Activated CD4-positive, alpha-beta memory T cell treated with anti-CD3 and anti-CD28 coated beads, Interleukin-2, amount 10 ng/mL, durations not matched to agents 7 days and 5 days (primary cell): ENCODE measurements around the gene IDH3G. TPM values are rescaled to one million over a fixed set of nuclear protein-coding genes. Genes with fewer than 3 reads are reported as not detected.
"Not testable (repeated sequence)": the region's sequence is repeated elsewhere in the genome, so short reads cannot be mapped to it uniquely, and the experiment has no call there.

Experiments used
- CTCF ChIA-PET: fragments of 350-600 bp; sonication (Branson Sonifier 250); formaldehyde crosslinking; loops from one replicate; lab custom pipeline; 2021; ENCODE audit warnings: antibody characterized with exemption, inconsistent platforms; lab: Charles Lee
- POLR2A ChIA-PET: fragments of 350-600 bp; sonication (Branson Sonifier 250); formaldehyde crosslinking; loops from one replicate; lab custom pipeline; 2021; ENCODE audit warnings: antibody characterized with exemption; lab: Charles Lee
- DNase-seq: peaks from one replicate; pipeline ENCODE4 v3.0.0-alpha.2; 2020
- H3K27ac Mint-ChIP-seq: one replicate; pipeline ENCODE4 v1.8.0; 2021; ENCODE audit warnings: mild to moderate bottlenecking, mixed read lengths
- H3K27me3 Mint-ChIP-seq: one replicate; pipeline ENCODE4 v1.8.0; 2021; ENCODE audit warnings: mixed read lengths
- H3K36me3 Mint-ChIP-seq: one replicate; pipeline ENCODE4 v1.8.0; 2021; ENCODE audit warnings: low read depth, mixed read lengths
- H3K4me1 Mint-ChIP-seq: one replicate; pipeline ENCODE4 v1.8.0; 2021; ENCODE audit warnings: mixed read lengths
- H3K4me3 Mint-ChIP-seq: one replicate; pipeline ENCODE4 v1.8.0; 2021; ENCODE audit warnings: mild to moderate bottlenecking, mixed read lengths
- H3K9me3 Mint-ChIP-seq: one replicate; pipeline ENCODE4 v1.8.0; 2021; ENCODE audit warnings: mixed read lengths
- total RNA-seq, 2 experiments: library from RNA; stranded (reverse); gene quantifications; one replicate each; pipeline ENCODE4 v1.2.3, GENCODE V29; 2021

The IDH3G gene
- total RNA-seq, 2 experiments from 2014 or later = 62.4 to 64.8 TPM

- no peak overlapping the region for H3K27ac Mint-ChIP-seq
- H3K27me3 Mint-ChIP-seq = peaks cover 20% of the 10 kb centered on the region
- ChIA-PET CTCF (no interaction called here), POLR2A (no interaction called here)
- H3K4me1 Mint-ChIP-seq = peaks cover 31% of the 10 kb centered on the region
- no peaks in the 10 kb centered on the region for H3K36me3 Mint-ChIP-seq
- H3K9me3 Mint-ChIP-seq = no peaks in the 10 kb centered on the region
- no peak overlapping the region for H3K4me3 Mint-ChIP-seq
- DNase-seq = no peak
These were observed 30.9 kb upstream of the IDH3G start for GRCh38 chrX:153825042-153825441.

- H3K4me3 Mint-ChIP-seq = no peak overlapping the region
- no peak overlapping the region for H3K27ac Mint-ChIP-seq
- POLR2A ChIA-PET = no interaction called here
- DNase-seq = no peak
- no peaks in the 10 kb centered on the region for H3K36me3 Mint-ChIP-seq
- CTCF ChIA-PET = no interaction called here
- peaks cover 19% of the 10 kb centered on the region for H3K27me3 Mint-ChIP-seq
- H3K4me1 Mint-ChIP-seq = peaks cover 31% of the 10 kb centered on the region
- no peaks in the 10 kb centered on the region for H3K9me3 Mint-ChIP-seq
These were observed 30.2 kb upstream of the IDH3G start for GRCh38 chrX:153824348-153824747.

GRCh38 chrX:153821066-153821465 lies 26.9 kb upstream of the IDH3G start:
- Mint-ChIP-seq H3K27me3 (peaks cover 9% of the 10 kb centered on the region), H3K36me3 (no peaks in the 10 kb centered on the region), H3K27ac (no peak overlapping the region), H3K4me1 (peaks cover 38% of the 10 kb centered on the region), H3K4me3 (no peak overlapping the region), H3K9me3 (no peaks in the 10 kb centered on the region)
- CTCF ChIA-PET = no interaction called here
- no peak for DNase-seq
- POLR2A ChIA-PET = no interaction called here

- no peak overlapping the region for H3K27ac Mint-ChIP-seq
- CTCF ChIA-PET = no interaction called here
These were observed 26.4 kb upstream of the IDH3G start for GRCh38 chrX:153820601-153821000.

GRCh38 chrX:153819384-153820040 lies 25.3 kb upstream of the IDH3G start:
- H3K9me3 Mint-ChIP-seq = no peaks in the 10 kb centered on the region
- no peak for DNase-seq
- H3K4me1 Mint-ChIP-seq = peaks cover 42% of the 10 kb centered on the region
- H3K4me3 Mint-ChIP-seq = peak overlapping the region; percentile 32
- CTCF ChIA-PET = no interaction called here
- H3K27me3 Mint-ChIP-seq = peaks cover 16% of the 10 kb centered on the region
- POLR2A ChIA-PET = interaction anchor here (1.0 to 1.6 kb wide), 2 partner anchors 11 to 81 kb away, joined by 3 to 5 read pairs; no protein-coding TSS in a partner anchor
- H3K27ac Mint-ChIP-seq = no peak overlapping the region
- no peaks in the 10 kb centered on the region for H3K36me3 Mint-ChIP-seq

More at GRCh38 chrX:153820601-153821000, 26.4 kb upstream of the IDH3G start:
- no peaks in the 10 kb centered on the region for H3K9me3 Mint-ChIP-seq
- DNase-seq = no peak
- H3K4me3 Mint-ChIP-seq = no peak overlapping the region
- no peaks in the 10 kb centered on the region for H3K36me3 Mint-ChIP-seq
- peaks cover 9% of the 10 kb centered on the region for H3K27me3 Mint-ChIP-seq
- H3K4me1 Mint-ChIP-seq = peaks cover 38% of the 10 kb centered on the region
- POLR2A ChIA-PET = no interaction called here

GRCh38 chrX:153818571-153819383 lies 24.6 kb upstream of the IDH3G start:
- POLR2A ChIA-PET = interaction anchor here (1.0 to 1.6 kb wide), 2 partner anchors 10 to 82 kb away, joined by 3 to 5 read pairs; no protein-coding TSS in a partner anchor
- H3K27ac Mint-ChIP-seq = no peak overlapping the region

GRCh38 chrX:153818064-153818463 lies 23.9 kb upstream of the IDH3G start:
- Mint-ChIP-seq H3K4me1 (peaks cover 42% of the 10 kb centered on the region), H3K27me3 (peaks cover 14% of the 10 kb centered on the region)
- H3K27ac Mint-ChIP-seq, H3K4me3 Mint-ChIP-seq, H3K36me3 Mint-ChIP-seq, DNase-seq, POLR2A ChIA-PET, H3K9me3 Mint-ChIP-seq: not testable (repeated sequence)
- CTCF ChIA-PET = interaction anchor here (0.7 to 0.8 kb wide), 2 partner anchors 7 to 23 kb away, joined by 3 read pairs; partner anchors contain the start of gene SSR4

More at GRCh38 chrX:153818571-153819383, 24.6 kb upstream of the IDH3G start:
- H3K36me3 Mint-ChIP-seq = no peaks in the 10 kb centered on the region
- CTCF ChIA-PET = interaction anchor here (0.7 kb wide), 1 partner anchor 8 kb away, joined by 3 read pairs; no protein-coding TSS in a partner anchor
- peak; percentile 55 for DNase-seq
- H3K27me3 Mint-ChIP-seq = peaks cover 15% of the 10 kb centered on the region
- peak overlapping the region; percentile 32 for H3K4me3 Mint-ChIP-seq
- no peaks in the 10 kb centered on the region for H3K9me3 Mint-ChIP-seq
- H3K4me1 Mint-ChIP-seq = peaks cover 42% of the 10 kb centered on the region

- Mint-ChIP-seq H3K9me3 (no peaks in the 10 kb centered on the region), H3K27ac (peak overlapping the region; percentile 45), H3K36me3 (no peaks in the 10 kb centered on the region), H3K27me3 (peaks cover 19% of the 10 kb centered on the region), H3K4me3 (no peak overlapping the region), H3K4me1 (peaks cover 35% of the 10 kb centered on the region)
- peak; percentile 65 for DNase-seq
- CTCF ChIA-PET = interaction anchor here (0.6 to 0.8 kb wide), 2 partner anchors 9 to 22 kb away, joined by 3 read pairs; partner anchors contain the start of gene SSR4
- POLR2A ChIA-PET = interaction anchor here (0.7 kb wide), 1 partner anchor 8 kb away, joined by 3 read pairs; no protein-coding TSS in a partner anchor
These were observed 22.9 kb upstream of the IDH3G start for GRCh38 chrX:153816831-153817690.

GRCh38 chrX:153814591-153815315 lies 20.6 kb upstream of the IDH3G start:
- CTCF ChIA-PET = no interaction called here
- Mint-ChIP-seq H3K27ac (no peak overlapping the region), H3K4me1 (peaks cover 20% of the 10 kb centered on the region), H3K9me3 (no peaks in the 10 kb centered on the region), H3K36me3 (no peaks in the 10 kb centered on the region), H3K4me3 (no peak overlapping the region), H3K27me3 (peaks cover 22% of the 10 kb centered on the region)
- POLR2A ChIA-PET = no interaction called here
- DNase-seq = no peak

GRCh38 chrX:153813161-153813560 lies 19.0 kb upstream of the IDH3G start:
- ChIA-PET CTCF (no interaction called here), POLR2A (no interaction called here)
- Mint-ChIP-seq H3K27ac (no peak overlapping the region), H3K4me1 (peaks cover 18% of the 10 kb centered on the region), H3K36me3 (no peaks in the 10 kb centered on the region), H3K9me3 (no peaks in the 10 kb centered on the region), H3K27me3 (peaks cover 22% of the 10 kb centered on the region), H3K4me3 (no peak overlapping the region)
- no peak for DNase-seq

- no peaks in the 10 kb centered on the region for H3K36me3 Mint-ChIP-seq
- POLR2A ChIA-PET = no interaction called here
- H3K9me3 Mint-ChIP-seq = no peaks in the 10 kb centered on the region
- no peak overlapping the region for H3K4me3 Mint-ChIP-seq
- no peak overlapping the region for H3K27ac Mint-ChIP-seq
- peaks cover 15% of the 10 kb centered on the region for H3K4me1 Mint-ChIP-seq
- CTCF ChIA-PET = no interaction called here
- H3K27me3 Mint-ChIP-seq = peaks cover 19% of the 10 kb centered on the region
- DNase-seq = no peak
These were observed 18.0 kb upstream of the IDH3G start for GRCh38 chrX:153812220-153812619.

GRCh38 chrX:153807976-153808375 lies 13.8 kb upstream of the IDH3G start:
- H3K4me1 Mint-ChIP-seq = no peaks in the 10 kb centered on the region
- H3K27ac Mint-ChIP-seq = no peak overlapping the region
- POLR2A ChIA-PET = interaction anchor here (0.7 to 1.2 kb wide), 2 partner anchors 11 to 26 kb away, joined by 3 to 5 read pairs; no protein-coding TSS in a partner anchor
- CTCF ChIA-PET = no interaction called here
- peaks cover 7% of the 10 kb centered on the region for H3K27me3 Mint-ChIP-seq
- no peak overlapping the region for H3K4me3 Mint-ChIP-seq
- no peaks in the 10 kb centered on the region for H3K36me3 Mint-ChIP-seq
- H3K9me3 Mint-ChIP-seq = no peaks in the 10 kb centered on the region
- no peak for DNase-seq
